GM23338 (cell line): ENCODE measurements around the gene CDCP1.

Experiments used
- CREB1 ChIP-seq: fragments of 250-450 bp; sonication (Bioruptor Pico); IDR thresholded peaks from 2 replicates; pipeline ENCODE4 v1.5.0; 2020; ENCODE audit warnings: low read depth, mild to moderate bottlenecking, moderate library complexity
- EZH2 ChIP-seq: fragments of 200-600 bp; sonication (generic); IDR thresholded peaks from one replicate; pipeline ENCODE4 v1.8.0; 2017; ENCODE audit warnings: antibody characterized with exemption, mild to moderate bottlenecking, low read depth; ENCODE audit not compliant: unreplicated experiment
- EZH2phosphoT487 ChIP-seq: fragments of 200-600 bp; sonication (generic); IDR thresholded peaks from one replicate; pipeline ENCODE4 v1.8.1; 2018; ENCODE audit warnings: antibody characterized with exemption; ENCODE audit not compliant: unreplicated experiment
- POLR2AphosphoS5 ChIP-seq: IDR thresholded peaks from 2 replicates; pipeline ENCODE4 v1.6.1; 2016; ENCODE audit warnings: antibody characterized with exemption, low read depth
- REST ChIP-seq: IDR thresholded peaks from one replicate; pipeline ENCODE4 v1.6.1; 2018; ENCODE audit warnings: antibody characterized with exemption; ENCODE audit not compliant: unreplicated experiment
- TF ChIP-seq, protein P1 (sequence below), 2 experiments: fragments of 200-600 bp in 1 of 2; sonication (generic) in 1 of 2; conservative IDR thresholded peaks; 2 replicates each; pipeline versions ENCODE4 v1.5.1 to v1.6.1; 2016 to 2017; ENCODE audit warnings: antibody characterized with exemption in 2 of 2, low read depth in 2 of 2, mild to moderate bottlenecking in 2 of 2, moderate library complexity in 1 of 2

- TF ChIP-seq, protein P1, sequence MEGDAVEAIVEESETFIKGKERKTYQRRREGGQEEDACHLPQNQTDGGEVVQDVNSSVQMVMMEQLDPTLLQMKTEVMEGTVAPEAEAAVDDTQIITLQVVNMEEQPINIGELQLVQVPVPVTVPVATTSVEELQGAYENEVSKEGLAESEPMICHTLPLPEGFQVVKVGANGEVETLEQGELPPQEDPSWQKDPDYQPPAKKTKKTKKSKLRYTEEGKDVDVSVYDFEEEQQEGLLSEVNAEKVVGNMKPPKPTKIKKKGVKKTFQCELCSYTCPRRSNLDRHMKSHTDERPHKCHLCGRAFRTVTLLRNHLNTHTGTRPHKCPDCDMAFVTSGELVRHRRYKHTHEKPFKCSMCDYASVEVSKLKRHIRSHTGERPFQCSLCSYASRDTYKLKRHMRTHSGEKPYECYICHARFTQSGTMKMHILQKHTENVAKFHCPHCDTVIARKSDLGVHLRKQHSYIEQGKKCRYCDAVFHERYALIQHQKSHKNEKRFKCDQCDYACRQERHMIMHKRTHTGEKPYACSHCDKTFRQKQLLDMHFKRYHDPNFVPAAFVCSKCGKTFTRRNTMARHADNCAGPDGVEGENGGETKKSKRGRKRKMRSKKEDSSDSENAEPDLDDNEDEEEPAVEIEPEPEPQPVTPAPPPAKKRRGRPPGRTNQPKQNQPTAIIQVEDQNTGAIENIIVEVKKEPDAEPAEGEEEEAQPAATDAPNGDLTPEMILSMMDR (conservative IDR thresholded peaks at IDR 0.05; ENCODE audit: low read depth in 2 of 2) = 0 out of 4 replicates have a peak, but pooled peaks of 1 of the 2 experiments have one; percentile 2
- TF ChIP-seq EZH2 (no peak), REST (no peak), EZH2phosphoT487 (no peak), CREB1 (CRISPR knock-in tag) (no peak), POLR2AphosphoS5 (no peak)
Measured at GRCh38 chr3:45167011-45167911, 21.1 kb upstream of the CDCP1 start.
